ENCODE measurements around the gene GIPC1.

Gene GIPC1

GRCh38 chr19:14492756-14493337 lies 3.1 kb downstream of the GIPC1 start:
- DNase-seq = no peak

DNA sequence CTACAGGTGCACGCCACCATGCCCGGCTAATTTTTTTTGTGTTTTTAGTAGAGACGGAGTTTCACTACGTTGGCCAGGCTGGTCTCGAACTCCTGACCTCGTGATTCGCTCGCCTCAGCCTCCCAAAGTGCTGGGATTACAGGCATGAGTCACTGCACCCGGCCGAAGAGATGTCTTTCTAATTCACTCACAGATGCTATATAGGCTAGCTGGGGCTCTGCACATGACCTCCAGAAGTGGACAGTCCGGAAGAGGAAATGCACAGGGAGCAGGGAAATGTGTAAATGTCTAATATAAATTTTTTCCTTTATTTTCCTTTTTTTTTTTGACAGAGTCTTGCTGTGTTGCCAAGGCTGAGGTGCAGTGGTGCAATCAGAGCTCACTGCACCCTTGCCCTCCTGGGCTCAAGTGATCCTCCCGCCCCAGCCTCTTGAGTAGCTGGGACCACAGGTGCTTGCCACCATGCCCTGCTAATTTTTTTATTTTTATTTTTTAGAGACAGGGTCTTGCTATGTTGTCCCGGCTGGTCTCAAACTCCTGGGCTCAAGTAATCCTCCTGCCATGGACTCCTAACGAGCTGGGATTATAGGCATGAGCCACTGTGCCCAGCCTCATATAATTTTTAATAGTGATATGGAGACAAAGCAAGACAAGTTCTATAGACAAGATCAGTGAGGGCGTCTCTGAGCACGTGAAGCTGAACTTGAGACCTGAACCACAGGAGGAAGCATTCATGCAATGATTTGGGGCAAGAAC lies 8.4 kb downstream of the GIPC1 start:
- no peak for DNase-seq

- no peak for DNase-seq
Observed at GRCh38 chr19:14482172-14482941, 13.6 kb downstream of the GIPC1 start.

DNA sequence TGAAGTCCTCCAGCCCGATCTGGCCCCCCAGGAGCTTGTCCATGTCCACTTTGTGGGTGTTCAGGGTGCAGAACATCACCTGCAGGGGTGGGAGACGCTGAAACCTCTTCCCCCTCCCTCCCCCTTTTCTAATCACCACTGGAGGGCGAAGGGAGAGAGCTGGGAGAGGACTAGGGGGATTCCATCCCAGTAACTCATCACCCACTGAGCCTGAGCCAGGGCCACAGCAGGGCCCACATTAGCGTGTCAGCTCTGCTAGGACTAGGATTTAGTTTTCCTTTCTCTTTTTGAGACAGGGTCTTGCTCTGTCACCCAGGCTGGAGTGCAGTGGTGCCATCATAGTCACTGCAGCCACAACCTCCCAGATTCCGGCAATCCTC lies 15.2 kb downstream of the GIPC1 start:
- DNase-seq = no peak

DNA sequence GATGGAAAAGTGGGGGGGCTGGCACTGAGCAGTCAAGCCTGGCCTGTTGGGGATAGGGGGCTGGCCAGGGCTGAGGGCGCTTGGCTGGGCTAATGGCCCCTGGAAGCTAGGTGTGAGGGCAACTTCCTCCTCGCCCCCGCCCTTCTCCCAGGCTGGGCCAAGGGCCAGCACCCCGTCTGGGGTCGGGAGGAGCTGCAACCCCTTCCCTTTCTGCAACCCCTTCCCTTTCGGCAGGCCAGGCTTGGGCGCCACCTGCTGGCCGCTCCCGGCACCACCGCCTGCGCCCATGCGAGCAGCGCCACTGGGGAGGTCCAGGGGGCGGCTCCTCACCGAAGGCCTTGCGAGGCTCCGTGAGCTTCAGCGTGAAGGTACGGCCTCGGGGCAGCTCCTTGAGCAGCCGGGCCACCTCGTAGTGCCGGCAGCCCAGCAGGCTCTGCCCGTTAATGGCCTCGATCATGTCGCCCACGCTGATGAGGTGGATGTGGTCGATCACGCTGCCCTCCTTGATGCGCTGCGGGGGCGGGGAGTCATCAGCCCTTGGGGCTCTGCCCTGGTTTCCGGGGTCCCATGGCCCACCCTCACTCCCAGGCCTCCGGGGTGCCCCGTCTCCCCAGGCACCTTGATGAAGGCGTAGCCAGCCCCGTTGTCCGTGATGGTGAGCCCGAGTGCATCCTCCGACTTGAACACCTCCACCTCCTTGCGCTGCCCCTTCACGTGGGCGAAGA lies 15.8 kb downstream of the GIPC1 start:
- DNase-seq = no peak

- no peak for DNase-seq
Observed at GRCh38 chr19:14479309-14479974, 16.5 kb downstream of the GIPC1 start.

GRCh38 chr19:14478113-14478545 lies 17.8 kb downstream of the GIPC1 start:
- DNase-seq = no peak

- DNase-seq = no peak
Observed at GRCh38 chr19:14477418-14478112, 18.4 kb downstream of the GIPC1 start.

DNA sequence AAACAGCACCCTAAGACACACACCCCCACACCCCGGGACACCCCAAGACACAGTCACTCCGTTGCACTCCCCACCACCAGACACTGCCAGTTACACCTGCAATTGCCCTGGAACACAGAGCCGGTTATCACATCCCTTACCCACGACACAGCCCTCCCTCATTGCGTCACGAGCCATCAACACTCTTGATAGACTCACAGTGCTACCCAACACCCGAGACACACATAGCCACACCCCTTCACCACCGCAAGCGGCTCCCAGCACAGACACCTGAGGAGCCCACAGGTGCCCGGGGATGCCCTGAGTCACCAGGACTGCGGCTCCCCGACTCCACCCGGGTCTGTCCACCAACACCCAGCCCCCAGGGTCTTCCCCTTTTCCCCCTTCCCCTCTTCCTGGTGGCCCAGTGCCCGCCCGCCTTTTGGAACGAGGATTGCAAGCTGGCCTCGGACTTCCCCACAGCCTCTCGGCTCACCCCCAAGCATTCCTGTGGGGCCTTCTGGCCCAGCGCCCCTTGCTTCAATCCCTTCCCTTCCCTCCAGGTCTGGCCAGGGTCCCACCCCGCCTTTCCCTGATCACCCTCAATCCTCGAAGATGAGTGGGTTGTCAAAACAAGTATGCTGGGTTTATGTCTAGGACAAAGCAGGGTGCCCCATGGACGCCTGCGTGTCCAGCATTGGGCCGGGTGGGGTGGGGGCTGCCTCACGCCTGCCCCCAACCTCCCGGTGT lies 19.1 kb downstream of the GIPC1 start:
- no peak for DNase-seq

DNA sequence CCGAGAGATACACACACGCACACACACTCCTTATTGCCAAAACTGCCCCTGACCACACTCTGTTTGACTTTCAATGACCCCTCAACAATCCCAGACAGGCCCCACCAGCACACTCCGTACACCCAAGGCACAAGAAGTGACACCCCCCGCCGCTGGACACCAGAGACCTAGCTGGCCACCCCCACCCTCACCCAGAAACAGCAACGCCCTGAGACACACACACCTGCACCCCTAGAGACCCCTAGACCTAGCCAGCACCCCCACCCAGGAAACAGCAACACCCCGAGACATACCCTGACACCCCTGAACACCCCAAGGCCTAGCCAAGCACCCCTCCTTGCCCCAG lies 19.6 kb downstream of the GIPC1 start:
- no peak for DNase-seq

GRCh38 chr19:14475251-14476073 lies 20.5 kb downstream of the GIPC1 start, which contains the start of gene PTGER1:
Gene PTGER1, minus strand, starts transcription at chr19:14475354. Its CDS starts 1,034 bp downstream, at chr19:14474320.
- DNase-seq = no peak

DNA sequence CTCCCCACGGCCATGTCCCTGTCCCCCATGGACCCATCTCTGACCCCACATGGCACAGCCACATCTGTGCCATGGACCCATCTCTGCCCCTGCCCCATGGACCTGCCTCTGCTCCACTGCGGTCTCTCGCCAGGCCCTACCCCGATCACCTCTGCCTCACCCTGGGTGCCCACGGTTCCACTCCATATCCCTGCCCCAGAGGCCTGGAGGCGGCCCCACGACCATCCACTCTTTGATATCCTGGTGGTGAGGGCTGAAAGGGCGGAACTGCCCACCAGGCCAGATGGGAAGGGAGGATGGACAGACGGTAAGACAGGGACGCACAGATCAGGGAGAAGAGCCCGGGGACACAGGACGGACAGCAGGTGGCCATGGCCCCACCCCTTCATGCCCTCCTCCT lies 21.1 kb downstream of the GIPC1 start:
- no peak for DNase-seq

GRCh38 chr19:14473978-14474578 lies 21.8 kb downstream of the GIPC1 start:
- no peak for DNase-seq

- no peak for DNase-seq
Observed at GRCh38 chr19:14473073-14473977, 22.6 kb downstream of the GIPC1 start.

GRCh38 chr19:14472202-14472938 lies 23.6 kb downstream of the GIPC1 start:
- peak; percentile 12 for DNase-seq

DNA sequence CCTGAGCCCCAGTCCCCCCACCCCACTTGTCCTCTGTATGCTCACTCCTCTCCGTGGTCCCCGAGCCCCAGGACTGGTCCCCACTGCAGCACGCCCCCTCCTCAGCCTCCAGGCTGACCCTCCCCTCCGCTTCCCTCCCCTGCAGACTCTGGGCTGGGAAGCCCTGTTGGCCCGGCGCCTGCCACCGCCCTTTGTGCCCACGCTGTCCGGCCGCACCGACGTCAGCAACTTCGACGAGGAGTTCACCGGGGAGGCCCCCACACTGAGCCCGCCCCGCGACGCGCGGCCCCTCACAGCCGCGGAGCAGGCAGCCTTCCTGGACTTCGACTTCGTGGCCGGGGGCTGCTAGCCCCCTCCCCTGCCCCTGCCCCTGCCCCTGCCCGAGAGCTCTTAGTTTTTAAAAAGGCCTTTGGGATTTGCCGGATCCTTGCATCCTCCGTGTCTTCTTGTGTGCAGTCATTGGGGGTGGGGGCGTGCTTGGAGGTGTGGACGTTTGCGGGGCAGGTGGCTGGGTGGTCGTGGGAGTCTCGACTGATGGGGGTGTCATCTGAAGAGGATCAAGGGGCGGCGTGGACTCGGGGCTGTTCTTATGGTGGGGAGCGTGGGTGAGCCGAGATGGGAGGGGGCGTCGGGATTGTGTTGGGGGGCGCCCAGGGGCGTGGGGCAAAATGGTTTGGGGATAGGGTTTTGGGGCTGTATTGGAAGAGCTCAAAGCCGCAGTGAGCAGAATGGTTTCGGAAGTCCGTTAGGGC lies 24.3 kb downstream of the GIPC1 start:
- DNase-seq = no peak
